Calu3 (cell line): ENCODE measurements around the gene KRT78. TPM values are rescaled to one million over a fixed set of nuclear protein-coding genes. Genes with fewer than 3 reads are reported as not detected.
A peak's percentile ranks its signal among the peaks of the same experiment; 100 is the strongest.

Experiments used
- BruUV-seq: library from RNA; stranded (reverse); fragments of 400-500 nt; replicated peaks from 2 replicates; lab custom pipeline; 2021; lab: Mats Ljungman, UMichigan
- CTCF ChIA-PET: fragments of 300-600 bp; sonication (Branson Sonifier 250); formaldehyde crosslinking; loops from one replicate; lab custom pipeline; 2022; ENCODE audit warnings: antibody characterized with exemption; lab: Charles Lee
- DNase-seq: peaks from one replicate; pipeline ENCODE4 v3.0.0; 2022
- H3K27ac Mint-ChIP-seq: one replicate; pipeline ENCODE4 v1.8.0; 2022; ENCODE audit warnings: mixed read lengths; ENCODE audit not compliant: unreplicated experiment
- H3K27me3 Mint-ChIP-seq: one replicate; pipeline ENCODE4 v1.8.0; 2022; ENCODE audit warnings: mixed read lengths; ENCODE audit not compliant: unreplicated experiment
- H3K36me3 Mint-ChIP-seq: one replicate; pipeline ENCODE4 v1.8.0; 2022; ENCODE audit warnings: mild to moderate bottlenecking, moderate library complexity, mixed read lengths; ENCODE audit not compliant: insufficient read depth, unreplicated experiment
- H3K4me1 Mint-ChIP-seq: one replicate; pipeline ENCODE4 v1.8.0; 2022; ENCODE audit warnings: mild to moderate bottlenecking, low read depth, mixed read lengths; ENCODE audit not compliant: unreplicated experiment
- H3K4me3 Mint-ChIP-seq: one replicate; pipeline ENCODE4 v1.8.0; 2022; ENCODE audit warnings: mild to moderate bottlenecking, low read depth, moderate library complexity, mixed read lengths; ENCODE audit not compliant: unreplicated experiment
- H3K9me3 Mint-ChIP-seq: one replicate; pipeline ENCODE4 v1.8.0; 2022; ENCODE audit warnings: low read depth, mixed read lengths; ENCODE audit not compliant: unreplicated experiment
- CTCF ChIP-seq: fragments of 200-600 bp; IDR thresholded peaks from one replicate; pipeline ENCODE4 v1.8.0; 2022; ENCODE audit warnings: antibody characterized with exemption; ENCODE audit not compliant: unreplicated experiment
- intact Hi-C: fragments of 100-400 bp; cut with micrococcal nuclease; formaldehyde crosslinking; loops from one replicate; pipeline ENCODE4 v1.10.0; 2022; ENCODE audit not compliant: unreplicated experiment
- total RNA-seq: library from RNA; stranded (reverse); gene quantifications from 2 replicates; pipeline ENCODE4 v1.2.3, GENCODE V29; 2022

Gene KRT78
- total RNA-seq, 1 experiment from 2014 or later = 0.59 TPM

- TF ChIP-seq CTCF = no peak
- CTCF ChIA-PET = no interaction called here
- no peaks in the 10 kb centered on the region for H3K27me3 Mint-ChIP-seq
- H3K4me1 Mint-ChIP-seq = peaks cover 16% of the 10 kb centered on the region
- BruUV-seq = no TSS peak
- H3K9me3 Mint-ChIP-seq = no peaks in the 10 kb centered on the region
- H3K27ac Mint-ChIP-seq = no peak overlapping the region
- H3K36me3 Mint-ChIP-seq = no peaks in the 10 kb centered on the region
- DNase-seq = no peak
- intact Hi-C loops = no loop called here
- no peak overlapping the region for H3K4me3 Mint-ChIP-seq
Measured at GRCh38 chr12:52862023-52862422, 13.2 kb upstream of the KRT78 start.

GRCh38 chr12:52861511-52861910, 12.7 kb upstream of the KRT78 start:
- no peaks in the 10 kb centered on the region for H3K9me3 Mint-ChIP-seq
- intact Hi-C loops = no loop called here
- CTCF ChIA-PET = no interaction called here
- no TSS peak for BruUV-seq
- no peak for DNase-seq
- no peaks in the 10 kb centered on the region for H3K36me3 Mint-ChIP-seq
- H3K4me3 Mint-ChIP-seq = no peak overlapping the region
- TF ChIP-seq CTCF = no peak
- H3K4me1 Mint-ChIP-seq = peaks cover 16% of the 10 kb centered on the region
- no peaks in the 10 kb centered on the region for H3K27me3 Mint-ChIP-seq
- H3K27ac Mint-ChIP-seq = no peak overlapping the region

GRCh38 chr12:52860102-52860823, 11.5 kb upstream of the KRT78 start:
- Mint-ChIP-seq H3K27me3 (no peaks in the 10 kb centered on the region), H3K4me1 (peaks cover 16% of the 10 kb centered on the region), H3K36me3 (no peaks in the 10 kb centered on the region), H3K27ac (no peak overlapping the region), H3K4me3 (no peak overlapping the region), H3K9me3 (no peaks in the 10 kb centered on the region)
- peak; percentile 61 for DNase-seq
- intact Hi-C loops = no loop called here
- no TSS peak for BruUV-seq
- CTCF ChIA-PET = interaction anchor here (0.8 to 1.8 kb wide), 3 partner anchors 10 to 194 kb away, joined by 3 to 6 read pairs (median 3); no protein-coding TSS in a partner anchor
- no peak for TF ChIP-seq CTCF

GRCh38 chr12:52857500-52857899, 8.7 kb upstream of the KRT78 start:
- Mint-ChIP-seq H3K4me1 (peaks cover 16% of the 10 kb centered on the region), H3K36me3 (no peaks in the 10 kb centered on the region), H3K27me3 (peaks cover 20% of the 10 kb centered on the region), H3K27ac (no peak overlapping the region), H3K4me3 (no peak overlapping the region), H3K9me3 (no peaks in the 10 kb centered on the region)
- no TSS peak for BruUV-seq
- TF ChIP-seq CTCF = no peak
- CTCF ChIA-PET = no interaction called here
- intact Hi-C loops = no loop called here
- DNase-seq = no peak
